ENCODE data around the gene MAP3K2.
"Not testable (repeated sequence)": the region's sequence is repeated elsewhere in the genome, so short reads cannot be mapped to it uniquely, and the experiment has no call there.

The MAP3K2 gene

GRCh38 chr2:127421116-127421800 is 33.5 kb upstream of the MAP3K2 start:
- no peak for DNase-seq

GRCh38 chr2:127420039-127420864 is 32.5 kb upstream of the MAP3K2 start:
- DNase-seq, result no peak

GRCh38 chr2:127419448-127420038 is 31.8 kb upstream of the MAP3K2 start:
- no peak for DNase-seq

- DNase-seq, result no peak
Observed at GRCh38 chr2:127419112-127419430, 31.3 kb upstream of the MAP3K2 start.

DNA sequence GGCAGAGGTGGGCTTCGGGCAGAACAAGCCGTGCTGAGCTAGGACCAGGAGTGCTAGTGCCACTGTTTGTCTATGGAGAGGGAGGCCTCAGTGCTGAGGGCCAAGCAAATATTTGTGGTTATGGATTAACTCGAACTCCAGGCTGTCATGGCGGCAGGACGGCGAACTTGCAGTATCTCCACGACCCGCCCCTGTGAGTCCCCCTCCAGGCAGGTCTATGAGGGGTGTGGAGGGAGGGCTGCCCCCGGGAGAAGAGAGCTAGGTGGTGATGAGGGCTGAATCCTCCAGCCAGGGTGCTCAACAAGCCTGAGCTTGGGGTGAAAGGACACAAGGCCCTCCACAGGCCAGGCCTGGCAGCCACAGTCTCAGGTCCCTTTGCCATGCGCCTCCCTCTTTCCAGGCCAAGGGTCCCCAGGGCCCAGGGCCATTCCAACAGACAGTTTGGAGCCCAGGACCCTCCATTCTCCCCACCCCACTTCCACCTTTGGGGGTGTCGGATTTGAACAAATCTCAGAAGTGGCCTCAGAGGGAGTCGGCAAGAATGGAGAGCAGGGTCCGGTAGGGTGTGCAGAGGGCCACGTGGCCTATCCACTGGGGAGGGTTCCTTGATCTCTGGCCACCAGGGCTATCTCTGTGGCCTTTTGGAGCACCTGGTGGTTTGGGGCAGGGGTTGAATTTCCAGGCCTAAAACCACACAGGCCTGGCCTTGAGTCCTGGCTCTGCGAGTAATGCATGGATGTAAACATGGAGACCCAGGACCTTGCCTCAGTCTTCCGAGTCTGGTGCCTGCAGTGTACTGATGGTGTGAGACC is 30.7 kb upstream of the MAP3K2 start, which contains the start of gene PROC:
Gene PROC (plus strand): TSS at position 128 of the 812 bp plus-strand sequence. CDS start 1,516 bp downstream, outside the sequence.
- DNase-seq, result no peak

- no peak for DNase-seq
Observed at GRCh38 chr2:127417406-127417805, 29.6 kb upstream of the MAP3K2 start.

- no peak for DNase-seq
Observed at GRCh38 chr2:127416506-127417001, 28.8 kb upstream of the MAP3K2 start.

- DNase-seq, result peak; percentile 79
Observed at GRCh38 chr2:127415593-127416505, 28.1 kb upstream of the MAP3K2 start.

DNA sequence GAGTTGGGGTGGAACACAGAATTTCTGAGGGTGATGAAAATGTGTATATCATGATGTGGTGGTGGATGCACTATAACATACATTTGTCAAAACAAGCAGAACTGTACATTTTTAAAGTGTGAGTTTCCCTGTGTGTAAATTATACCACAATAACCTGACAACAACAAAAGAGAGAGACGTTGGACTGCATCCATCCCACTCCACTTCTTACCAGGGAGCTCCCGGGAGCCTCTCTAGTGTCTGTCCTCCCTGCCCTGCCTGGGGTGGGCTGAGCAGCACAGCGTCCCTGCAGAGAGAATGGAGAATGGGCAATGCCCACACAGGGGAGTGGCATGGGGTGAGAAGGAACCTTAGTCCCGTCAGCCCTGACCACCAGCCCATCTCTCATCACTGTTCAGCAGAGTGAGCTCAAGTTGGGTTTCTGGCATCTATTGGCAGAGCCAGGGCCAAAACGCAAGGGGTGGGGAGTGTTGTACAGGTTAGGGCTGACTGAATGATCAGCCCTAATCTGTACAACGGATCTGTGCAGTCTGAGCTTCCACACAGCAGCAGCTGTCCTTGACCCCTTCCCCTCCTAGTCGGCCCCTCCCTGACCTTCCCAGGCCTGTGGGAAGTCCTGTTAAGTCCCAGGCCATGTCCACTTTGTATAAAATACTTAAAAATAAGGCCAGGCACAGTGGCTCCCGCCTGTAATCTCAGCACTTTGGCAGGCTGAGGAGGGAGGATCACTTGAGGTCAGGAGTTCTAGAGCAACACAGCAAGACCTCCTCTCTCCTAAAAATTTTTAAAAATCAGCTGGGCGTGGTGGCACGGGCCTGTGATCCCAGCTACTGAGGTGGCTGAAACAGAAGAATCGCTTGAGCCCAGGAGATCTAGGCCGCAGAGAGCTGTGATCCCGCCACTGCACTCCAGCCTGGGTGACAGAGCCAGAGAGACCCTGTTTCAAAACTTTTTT is 27.1 kb upstream of the MAP3K2 start:
- no peak for DNase-seq

DNA sequence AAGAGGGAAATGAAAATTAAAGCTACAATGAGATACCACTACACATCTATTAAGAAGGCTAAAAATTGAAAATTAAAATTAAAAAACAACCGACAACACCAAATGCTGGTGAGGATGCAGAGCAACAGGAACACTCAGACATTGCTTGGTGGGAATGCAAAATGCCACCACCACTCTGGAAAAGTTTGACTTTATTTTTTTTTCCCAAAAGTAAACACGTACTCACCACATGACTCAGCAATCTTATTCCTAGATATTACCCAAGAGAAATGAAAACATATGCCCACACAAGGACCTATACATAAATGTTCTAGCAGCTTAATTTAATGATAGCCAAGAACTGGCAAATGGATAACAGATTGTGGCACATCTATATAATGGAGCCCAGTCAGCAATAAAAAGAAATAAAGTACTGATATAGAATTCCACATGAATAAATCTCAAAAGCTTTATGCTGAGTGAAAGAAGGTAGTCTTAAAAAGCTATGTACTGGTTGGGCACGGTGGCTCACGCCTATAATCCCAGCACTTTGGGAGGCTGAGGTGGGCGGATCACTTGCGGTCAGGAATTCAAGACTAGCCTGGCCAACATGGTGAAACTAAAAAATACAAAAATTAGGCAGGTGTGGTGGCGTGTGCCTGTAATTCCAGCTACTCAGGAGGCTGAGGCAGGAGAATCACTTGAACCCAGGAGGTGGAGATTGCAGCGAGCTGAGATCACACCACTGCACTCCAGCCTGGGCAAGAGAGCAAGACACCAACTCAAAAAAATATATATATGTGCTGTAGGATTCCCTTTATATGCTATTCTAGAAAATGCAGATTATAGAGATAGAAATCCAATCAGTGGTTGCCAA is 26.2 kb upstream of the MAP3K2 start:
- DNase-seq, result no peak

DNA sequence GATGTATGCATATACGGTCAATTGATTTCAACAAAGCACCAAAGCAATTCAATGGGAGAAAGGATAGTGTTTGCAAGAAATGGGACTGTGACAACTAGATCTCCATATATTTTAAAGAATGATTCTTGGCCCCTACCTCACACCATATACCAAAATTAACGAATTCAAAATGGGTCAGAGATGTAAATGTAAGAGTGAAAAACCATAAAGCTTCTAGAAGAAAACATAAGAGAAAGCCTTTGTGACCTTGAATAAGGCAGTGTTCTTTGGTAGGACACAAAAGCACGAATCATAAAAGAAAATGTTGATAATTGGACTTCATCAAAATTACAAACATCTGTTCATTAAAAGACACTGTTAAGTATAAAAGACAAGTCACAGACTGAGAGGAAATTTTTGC is 25.4 kb upstream of the MAP3K2 start:
- DNase-seq, result no peak

DNA sequence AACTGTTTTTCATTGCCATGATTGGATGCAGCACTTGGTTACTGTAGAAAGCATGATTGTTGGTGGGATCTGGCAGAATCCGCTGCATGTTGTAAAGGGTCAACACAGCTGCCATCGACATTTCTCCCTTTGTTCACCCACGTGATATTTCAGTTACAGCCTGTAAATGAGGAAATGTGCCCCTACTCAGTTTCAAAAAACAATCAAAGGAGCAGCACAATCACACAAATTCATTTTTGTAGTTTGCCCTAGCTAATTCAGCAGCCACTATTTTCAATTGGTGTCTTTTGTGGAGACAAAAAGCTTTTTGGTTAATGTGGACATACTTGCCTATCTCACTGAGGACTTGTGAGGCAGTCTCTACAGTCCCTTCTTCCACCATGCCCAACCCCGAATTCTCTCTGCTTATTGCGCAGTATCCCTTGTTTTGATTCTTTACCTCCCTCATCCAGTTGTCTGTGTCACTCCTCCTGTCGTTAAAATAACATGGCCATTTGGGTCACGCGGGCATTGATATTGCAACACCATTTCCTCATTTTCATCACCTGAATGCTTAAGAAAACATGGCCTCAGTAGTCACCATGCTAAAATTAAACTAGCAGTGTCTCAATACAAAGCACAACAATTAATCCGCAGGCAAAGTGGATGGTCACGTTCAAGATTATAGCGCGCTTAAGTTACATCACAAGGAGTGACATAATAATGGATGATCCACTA is 24.0 kb upstream of the MAP3K2 start:
- DNase-seq, result no peak

DNA sequence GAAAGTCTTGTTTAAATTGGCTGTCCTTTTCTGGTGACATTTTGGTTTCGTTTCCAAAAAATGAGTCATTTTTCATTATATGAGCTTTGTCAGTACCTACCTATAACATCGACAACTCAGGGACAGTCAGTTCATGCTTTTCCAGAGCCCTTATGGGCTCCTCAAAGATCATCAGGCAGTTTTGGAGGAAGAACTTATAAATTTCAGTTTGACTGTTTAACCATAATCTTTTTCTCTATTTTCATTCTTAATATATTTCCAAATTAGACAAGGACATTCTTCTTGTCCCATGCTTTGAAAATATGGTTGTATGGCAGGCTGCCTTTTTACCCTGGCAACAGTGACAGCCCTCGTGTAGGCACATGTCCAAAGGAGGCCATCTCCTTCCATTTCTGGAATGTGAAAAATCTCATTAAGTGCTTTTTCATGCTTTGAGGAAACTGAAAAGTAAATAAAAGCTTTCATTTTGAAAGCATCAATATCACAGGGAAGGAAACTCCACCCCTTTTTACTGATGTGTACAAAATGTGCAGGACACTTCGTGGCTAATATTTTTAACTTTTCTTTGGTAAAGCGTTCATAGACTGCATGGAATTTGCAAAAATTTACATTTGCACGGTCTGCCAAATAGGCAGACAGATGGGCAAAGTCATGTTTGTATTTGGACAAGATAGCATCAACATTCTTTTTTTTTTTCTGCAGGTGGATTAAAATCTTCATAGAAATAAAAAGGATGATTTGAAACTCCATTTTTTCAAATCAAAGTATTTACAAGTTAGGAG is 23.3 kb upstream of the MAP3K2 start:
- DNase-seq, result no peak

DNA sequence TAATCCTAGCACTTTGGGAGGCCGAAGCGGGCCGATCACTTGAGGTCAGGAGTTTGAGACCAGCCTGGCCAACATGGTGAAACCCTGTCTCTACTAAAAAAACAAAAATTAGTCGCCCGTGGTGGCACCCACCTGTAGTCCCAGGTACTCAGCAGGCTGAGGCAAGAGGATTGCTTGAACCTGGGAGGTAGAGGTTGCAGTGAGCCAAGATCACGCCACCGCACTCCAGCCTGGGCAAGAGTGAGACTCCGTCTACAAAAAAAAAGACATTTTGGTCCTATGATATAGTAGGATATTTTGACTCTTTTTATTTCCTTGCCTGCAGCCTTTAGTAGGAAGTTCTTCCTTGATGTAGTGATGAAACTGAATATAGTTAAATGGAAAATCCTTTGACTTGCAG is 21.9 kb upstream of the MAP3K2 start:
- DNase-seq, result not testable (repeated sequence)

DNA sequence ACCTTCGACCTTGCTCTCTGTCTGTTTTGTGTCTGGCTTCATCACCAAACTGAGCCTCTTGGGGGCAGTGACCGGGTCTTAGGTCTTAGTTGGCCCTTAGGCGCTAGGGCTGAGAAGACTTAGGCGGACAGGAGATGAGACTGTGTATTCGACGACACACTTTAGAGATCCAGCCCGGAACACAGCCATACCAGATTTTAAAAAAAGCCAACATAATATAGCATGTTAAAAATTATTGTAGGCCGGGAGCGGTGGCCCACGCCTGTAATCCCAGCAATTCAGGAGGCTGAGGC is 21.0 kb upstream of the MAP3K2 start:
- no peak for DNase-seq

DNA sequence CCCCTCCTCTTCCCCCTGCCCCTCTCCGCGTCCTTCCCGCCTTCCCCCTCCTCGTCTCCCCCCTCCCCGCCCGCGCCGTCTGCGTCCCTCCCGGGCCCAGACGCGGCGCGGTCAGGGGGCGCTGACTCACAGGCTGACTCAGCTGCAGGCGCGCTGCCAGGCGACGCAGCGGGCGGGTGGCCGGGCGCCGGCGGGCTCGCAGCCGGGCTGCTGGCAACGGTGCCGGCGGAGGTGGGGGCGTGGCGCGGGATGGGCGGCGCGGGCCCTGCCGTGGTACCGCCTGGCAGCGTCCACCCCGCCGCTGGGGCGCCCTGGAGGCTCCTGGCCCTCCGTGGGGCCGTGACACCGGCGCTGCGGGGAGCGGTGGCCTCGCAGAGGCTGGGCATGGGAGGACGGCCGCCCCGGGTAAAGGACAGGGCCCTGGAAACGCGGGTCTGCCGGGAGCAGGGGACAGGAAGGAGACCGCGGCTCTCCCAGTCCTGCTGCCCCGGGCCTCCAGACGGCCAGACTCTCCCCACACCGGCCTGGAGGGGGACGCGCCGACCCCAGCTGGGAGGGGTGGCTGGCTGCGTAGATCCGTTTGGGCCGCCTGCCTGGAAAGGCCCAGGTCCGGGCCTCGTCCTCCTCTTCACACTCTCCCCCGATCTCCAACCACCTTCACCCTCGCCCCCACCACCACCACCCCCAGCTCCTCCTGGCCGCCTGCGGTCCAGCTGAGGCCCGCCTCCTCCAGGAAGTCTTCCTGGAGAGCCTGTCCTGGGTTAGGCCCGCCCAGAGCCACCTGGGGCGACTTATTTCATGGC is 20.4 kb upstream of the MAP3K2 start:
- peak; percentile 91 for DNase-seq

DNA sequence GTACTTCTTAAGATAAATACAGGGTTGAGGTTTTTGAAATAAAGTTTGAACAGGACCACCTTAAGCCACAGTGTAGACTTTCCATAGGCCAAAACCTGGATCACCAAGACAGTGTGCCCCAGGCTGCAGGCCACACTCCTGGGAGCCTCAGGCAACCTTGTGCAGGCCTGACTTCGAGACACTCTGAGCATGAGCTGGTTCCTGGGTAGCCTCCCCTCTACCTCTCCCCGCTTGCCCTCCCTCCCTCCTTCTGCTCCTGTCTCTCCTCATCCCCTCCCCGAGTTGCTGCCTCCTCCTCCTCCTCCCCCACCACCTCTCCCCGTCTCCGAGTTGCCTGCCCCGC is 19.9 kb upstream of the MAP3K2 start:
- no peak for DNase-seq

DNA sequence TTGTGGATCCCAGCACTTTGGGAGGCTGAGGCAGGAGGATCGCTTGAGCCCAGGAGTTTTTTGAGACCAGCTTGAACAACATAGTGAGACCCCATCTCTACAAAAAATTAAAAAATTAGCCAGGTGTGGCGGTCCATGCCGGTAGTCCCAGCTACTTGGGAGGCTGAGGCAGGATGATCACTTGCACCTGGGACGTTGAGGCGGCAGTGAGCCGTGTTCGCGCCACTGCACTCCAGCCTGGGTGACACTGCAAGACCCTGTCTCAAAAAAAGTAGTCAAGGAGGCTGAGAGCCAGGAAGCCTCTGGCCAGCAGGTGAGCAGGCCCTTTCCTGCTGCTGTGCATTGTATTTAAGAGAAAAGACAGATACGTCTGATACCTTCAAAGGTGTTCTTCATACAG is 19.3 kb upstream of the MAP3K2 start:
- DNase-seq, result no peak
